OCI-LY1 (cell line): Measurements from ENCODE around the gene TASP1.
"Not testable (repeated sequence)": the region's sequence is repeated elsewhere in the genome, so short reads cannot be mapped to it uniquely, and the experiment has no call there.

ENCODE experiments used
- CTCF ChIP-seq: fragments of 200-600 bp; sonication (generic), shearing (Covaris generic); IDR thresholded peaks from 2 replicates; pipeline ENCODE4 v1.5.1; 2017; ENCODE audit warnings: mild to moderate bottlenecking, antibody characterized with exemption, low read length, moderate library complexity, mixed read lengths
- EZH2 ChIP-seq: fragments of 200-600 bp; sonication (generic), shearing (Covaris generic); IDR thresholded peaks from 2 replicates; pipeline ENCODE4 v1.8.0; 2017; ENCODE audit warnings: borderline replicate concordance, mixed run types, mild to moderate bottlenecking, antibody characterized with exemption, low read length, moderate library complexity, mixed read lengths

- not testable (repeated sequence) for TF ChIP-seq CTCF, EZH2
Measured at GRCh38 chr20:13617585-13617984, 21.1 kb downstream of the TASP1 start.
